GDM1 (cell line): ENCODE results near the gene BLACAT1.
"Not testable (repeated sequence)": the region's sequence is repeated elsewhere in the genome, so short reads cannot be mapped to it uniquely, and the experiment has no call there.

ENCODE experiments used
- DNase-seq: peaks from one replicate; lab custom pipeline; 2025; lab: John Stamatoyannopoulos, UW

The BLACAT1 gene

GRCh38 chr1:205484985-205485967 lies 29.4 kb upstream of the BLACAT1 start:
- peak; percentile 52 for DNase-seq

GRCh38 chr1:205483372-205483771 lies 27.5 kb upstream of the BLACAT1 start:
- no peak for DNase-seq

GRCh38 chr1:205482587-205482986 lies 26.7 kb upstream of the BLACAT1 start:
- DNase-seq = not testable (repeated sequence)

- DNase-seq = no peak
Measured at GRCh38 chr1:205481629-205482151, 25.8 kb upstream of the BLACAT1 start.

GRCh38 chr1:205481218-205481617 lies 25.4 kb upstream of the BLACAT1 start:
- DNase-seq = no peak

- DNase-seq = no peak
Measured at GRCh38 chr1:205480349-205480985, 24.6 kb upstream of the BLACAT1 start.

- not testable (repeated sequence) for DNase-seq
Measured at GRCh38 chr1:205478985-205479384, 23.1 kb upstream of the BLACAT1 start.

GRCh38 chr1:205477759-205478247 lies 22.0 kb upstream of the BLACAT1 start:
- no peak for DNase-seq

GRCh38 chr1:205477121-205477758 lies 21.4 kb upstream of the BLACAT1 start:
- DNase-seq = no peak

- DNase-seq = no peak
Measured at GRCh38 chr1:205476648-205477047, 20.8 kb upstream of the BLACAT1 start.

- no peak for DNase-seq
Measured at GRCh38 chr1:205475855-205476254, 20.0 kb upstream of the BLACAT1 start.

- DNase-seq = no peak
Measured at GRCh38 chr1:205474571-205474970, 18.7 kb upstream of the BLACAT1 start.

- no peak for DNase-seq
Measured at GRCh38 chr1:205473966-205474365, 18.1 kb upstream of the BLACAT1 start.

- no peak for DNase-seq
Measured at GRCh38 chr1:205473475-205473874, 17.6 kb upstream of the BLACAT1 start.

GRCh38 chr1:205472737-205473441 lies 17.0 kb upstream of the BLACAT1 start:
- DNase-seq = no peak

- DNase-seq = no peak
Measured at GRCh38 chr1:205470131-205470530, 14.3 kb upstream of the BLACAT1 start.

GRCh38 chr1:205466595-205467220 lies 10.9 kb upstream of the BLACAT1 start:
- DNase-seq = no peak

GRCh38 chr1:205465392-205465791 lies 9.5 kb upstream of the BLACAT1 start:
- DNase-seq = no peak

- DNase-seq = peak; percentile 39
Measured at GRCh38 chr1:205458777-205459566, 3.1 kb upstream of the BLACAT1 start.
